ENCODE data around the gene GPRC5A.

- TF ChIP-seq EZH2 (IDR thresholded peaks at IDR 0.05; ENCODE audit: borderline replicate concordance, low read depth, low read length, poor library complexity, severe bottlenecking) = no peak
- TF ChIP-seq, protein P1, sequence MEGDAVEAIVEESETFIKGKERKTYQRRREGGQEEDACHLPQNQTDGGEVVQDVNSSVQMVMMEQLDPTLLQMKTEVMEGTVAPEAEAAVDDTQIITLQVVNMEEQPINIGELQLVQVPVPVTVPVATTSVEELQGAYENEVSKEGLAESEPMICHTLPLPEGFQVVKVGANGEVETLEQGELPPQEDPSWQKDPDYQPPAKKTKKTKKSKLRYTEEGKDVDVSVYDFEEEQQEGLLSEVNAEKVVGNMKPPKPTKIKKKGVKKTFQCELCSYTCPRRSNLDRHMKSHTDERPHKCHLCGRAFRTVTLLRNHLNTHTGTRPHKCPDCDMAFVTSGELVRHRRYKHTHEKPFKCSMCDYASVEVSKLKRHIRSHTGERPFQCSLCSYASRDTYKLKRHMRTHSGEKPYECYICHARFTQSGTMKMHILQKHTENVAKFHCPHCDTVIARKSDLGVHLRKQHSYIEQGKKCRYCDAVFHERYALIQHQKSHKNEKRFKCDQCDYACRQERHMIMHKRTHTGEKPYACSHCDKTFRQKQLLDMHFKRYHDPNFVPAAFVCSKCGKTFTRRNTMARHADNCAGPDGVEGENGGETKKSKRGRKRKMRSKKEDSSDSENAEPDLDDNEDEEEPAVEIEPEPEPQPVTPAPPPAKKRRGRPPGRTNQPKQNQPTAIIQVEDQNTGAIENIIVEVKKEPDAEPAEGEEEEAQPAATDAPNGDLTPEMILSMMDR (conservative IDR thresholded peaks at IDR 0.05; ENCODE audit: low read depth, low read length) = no peak
Measured at GRCh38 chr12:12908711-12909110, 17.3 kb downstream of the GPRC5A start.

Measured in A673 (cell line).